ENCODE data around the gene PEAK1.

DNA sequence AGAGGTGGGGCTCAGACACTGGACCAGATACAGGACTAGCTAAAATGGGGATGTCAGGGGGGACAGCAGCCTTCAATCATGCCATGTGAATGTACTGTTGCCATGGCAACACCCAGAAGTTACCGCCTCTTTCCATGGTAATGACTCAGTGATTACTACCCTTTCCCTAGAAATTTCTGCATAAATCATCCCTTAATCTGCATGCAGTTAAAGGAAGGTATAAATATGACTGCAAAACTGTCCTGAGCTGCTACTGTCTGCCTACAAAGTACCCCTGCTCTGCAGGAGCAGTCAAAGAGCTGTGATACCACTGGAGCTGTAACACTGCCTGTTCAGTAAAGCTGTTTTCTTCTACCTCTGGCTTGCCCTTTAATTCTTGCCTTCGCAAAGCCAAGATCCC is 168.2 kb downstream of the PEAK1 start:
- TF ChIP-seq, protein P1, sequence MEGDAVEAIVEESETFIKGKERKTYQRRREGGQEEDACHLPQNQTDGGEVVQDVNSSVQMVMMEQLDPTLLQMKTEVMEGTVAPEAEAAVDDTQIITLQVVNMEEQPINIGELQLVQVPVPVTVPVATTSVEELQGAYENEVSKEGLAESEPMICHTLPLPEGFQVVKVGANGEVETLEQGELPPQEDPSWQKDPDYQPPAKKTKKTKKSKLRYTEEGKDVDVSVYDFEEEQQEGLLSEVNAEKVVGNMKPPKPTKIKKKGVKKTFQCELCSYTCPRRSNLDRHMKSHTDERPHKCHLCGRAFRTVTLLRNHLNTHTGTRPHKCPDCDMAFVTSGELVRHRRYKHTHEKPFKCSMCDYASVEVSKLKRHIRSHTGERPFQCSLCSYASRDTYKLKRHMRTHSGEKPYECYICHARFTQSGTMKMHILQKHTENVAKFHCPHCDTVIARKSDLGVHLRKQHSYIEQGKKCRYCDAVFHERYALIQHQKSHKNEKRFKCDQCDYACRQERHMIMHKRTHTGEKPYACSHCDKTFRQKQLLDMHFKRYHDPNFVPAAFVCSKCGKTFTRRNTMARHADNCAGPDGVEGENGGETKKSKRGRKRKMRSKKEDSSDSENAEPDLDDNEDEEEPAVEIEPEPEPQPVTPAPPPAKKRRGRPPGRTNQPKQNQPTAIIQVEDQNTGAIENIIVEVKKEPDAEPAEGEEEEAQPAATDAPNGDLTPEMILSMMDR (IDR thresholded peaks at IDR 0.05), result no peak
- TF ChIP-seq POLR2A (IDR thresholded peaks at IDR 0.05; ENCODE audit: low read length) (no peak), JUN (IDR thresholded peaks at IDR 0.05) (no peak)

Measured in A549 (cell line).